ENCODE data around the gene TMPRSS11E. TPM values are rescaled to one million over a fixed set of nuclear protein-coding genes. Genes with fewer than 3 reads are reported as not detected.

Gene TMPRSS11E
- total and polyA plus RNA-seq, 11 donors: not detected

GRCh38 chr4:68463796-68464195 lies 16.5 kb downstream of the TMPRSS11E start:
- Histone ChIP-seq H3K27me3 (no peaks in the 10 kb centered on the region), H3K4me3 (no peak overlapping the region), H3K9me3 (no peaks in the 10 kb centered on the region), H3K4me1 (no peaks in the 10 kb centered on the region), H3K27ac (no peak overlapping the region), H3K36me3 (no peaks in the 10 kb centered on the region)
- TF ChIP-seq CTCF (IDR thresholded peaks at IDR 0.05) (no peak), POLR2A (IDR thresholded peaks at IDR 0.05) (no peak)
- ATAC-seq (no peak), DNase-seq (no peak)
- intact Hi-C loops (cut with DNase I): no loop called here
- 63 to 77% (median 75%) methylated on average over 2 of the region's 2 CpGs for WGBS, 4 donors

- TF ChIP-seq CTCF (IDR thresholded peaks at IDR 0.05) (no peak), POLR2A (IDR thresholded peaks at IDR 0.05) (no peak)
- DNase-seq (no peak), ATAC-seq (no peak)
- intact Hi-C loops (cut with DNase I): no loop called here
- H3K27me3 ChIP-seq: no peaks in the 10 kb centered on the region
- 65 to 92% (median 81%) methylated on average over 1 of the region's 1 CpG for WGBS, 4 donors
- H3K27ac ChIP-seq: no peak overlapping the region
- no peaks in the 10 kb centered on the region for H3K36me3 ChIP-seq
- no peaks in the 10 kb centered on the region for H3K4me1 ChIP-seq
- H3K9me3 ChIP-seq: no peaks in the 10 kb centered on the region
- no peak overlapping the region for H3K4me3 ChIP-seq
These were observed 17.8 kb downstream of the TMPRSS11E start for GRCh38 chr4:68465058-68465457.

DNA sequence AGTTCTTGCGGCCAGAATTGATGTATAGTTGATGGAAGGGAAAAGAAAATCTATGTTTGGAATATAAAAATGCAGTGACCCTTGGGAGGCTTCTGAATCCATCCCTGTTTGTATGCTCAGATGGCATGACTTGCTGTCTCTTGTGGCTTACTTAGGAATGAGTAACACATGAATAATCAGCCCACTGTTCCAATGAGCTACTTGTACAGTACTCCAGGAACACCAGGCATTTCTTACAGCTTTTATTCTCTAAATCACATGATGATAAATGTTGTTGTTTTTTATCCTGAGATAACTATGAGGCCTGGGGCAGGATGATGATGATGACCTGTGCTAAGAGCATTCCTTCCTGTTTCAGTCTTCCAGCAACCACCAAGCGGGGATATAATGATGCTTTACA lies 18.9 kb downstream of the TMPRSS11E start:
- no peak for TF ChIP-seq CTCF (IDR thresholded peaks at IDR 0.05)
- TF ChIP-seq POLR2A (IDR thresholded peaks at IDR 0.05): no peak
- Histone ChIP-seq H3K27ac (no peak overlapping the region), H3K4me3 (no peak overlapping the region), H3K27me3 (no peaks in the 10 kb centered on the region), H3K36me3 (no peaks in the 10 kb centered on the region), H3K4me1 (no peaks in the 10 kb centered on the region), H3K9me3 (no peaks in the 10 kb centered on the region)
- 75 to 83% (median 80%) methylated on average over 2 of the region's 2 CpGs for WGBS, 4 donors
- DNase-seq: no peak
- ATAC-seq: no peak
- intact Hi-C loops (cut with DNase I): no loop called here

GRCh38 chr4:68466751-68467150 lies 19.5 kb downstream of the TMPRSS11E start:
- intact Hi-C loops (cut with DNase I): no loop called here
- no peak for ATAC-seq
- H3K4me3 ChIP-seq: no peak overlapping the region
- DNase-seq: no peak
- H3K27ac ChIP-seq: no peak overlapping the region
- TF ChIP-seq CTCF (IDR thresholded peaks at IDR 0.05): no peak
- no peak for TF ChIP-seq POLR2A (IDR thresholded peaks at IDR 0.05)
- no peaks in the 10 kb centered on the region for H3K27me3 ChIP-seq
- H3K9me3 ChIP-seq: no peaks in the 10 kb centered on the region
- WGBS, 4 donors: 70 to 78% (median 77%) methylated on average over 3 of the region's 3 CpGs
- no peaks in the 10 kb centered on the region for H3K36me3 ChIP-seq
- no peaks in the 10 kb centered on the region for H3K4me1 ChIP-seq

Data from heart left ventricle (tissue), 16 donors.